Neural progenitor cell (in vitro differentiated cells): ENCODE measurements around the gene DCC. TPM values are rescaled to one million over a fixed set of nuclear protein-coding genes. Genes with fewer than 3 reads are reported as not detected.

Experiments used
- DNase-seq: peaks from one replicate; pipeline ENCODE4 v3.0.0-alpha.2; 2016; ENCODE audit warnings: low spot score
- H2AFZ ChIP-seq: fragments of 200-600 bp; sonication (generic); replicated peaks from 2 replicates; pipeline ENCODE4 v1.6.1; 2016; ENCODE audit warnings: antibody characterized with exemption
- H3F3A ChIP-seq: fragments of 200-600 bp; sonication (generic); 2 replicates; pipeline ENCODE4 v1.6.1; 2016; ENCODE audit warnings: antibody characterized with exemption, low read depth
- H3K27ac ChIP-seq: fragments of 200-600 bp; sonication (generic); 2 replicates; pipeline ENCODE4 v1.5.1; 2016; ENCODE audit warnings: mild to moderate bottlenecking
- H3K27me3 ChIP-seq: fragments of 200-600 bp; sonication (generic); 2 replicates; pipeline ENCODE4 v1.6.1; 2016; ENCODE audit warnings: mild to moderate bottlenecking, moderate library complexity
- H3K36me3 ChIP-seq: fragments of 200-600 bp; sonication (generic); 2 replicates; pipeline ENCODE4 v1.5.1; 2016
- H3K4me1 ChIP-seq: fragments of 200-600 bp; sonication (generic); 2 replicates; pipeline ENCODE4 v1.6.1; 2016; ENCODE audit warnings: mixed run types
- H3K4me2 ChIP-seq: fragments of 200-600 bp; sonication (generic); 2 replicates; pipeline ENCODE4 v1.6.1; 2016
- H3K4me3 ChIP-seq: fragments of 200-600 bp; sonication (generic); 2 replicates; pipeline ENCODE4 v1.5.1; 2016
- H3K79me2 ChIP-seq: fragments of 200-600 bp; sonication (generic); 2 replicates; pipeline ENCODE4 v1.6.1; 2016; ENCODE audit warnings: low read depth
- H3K9ac ChIP-seq: fragments of 200-600 bp; sonication (generic); 2 replicates; pipeline ENCODE4 v1.6.1; 2016
- H3K9me3 ChIP-seq: fragments of 200-600 bp; sonication (generic); 2 replicates; pipeline ENCODE4 v1.5.1; 2016; ENCODE audit warnings: low read depth
- H4K20me1 ChIP-seq: fragments of 200-600 bp; sonication (generic); 2 replicates; pipeline ENCODE4 v1.6.1; 2016; ENCODE audit warnings: low read depth
- H3K27ac Mint-ChIP-seq: 3 replicates; pipeline ENCODE4 v1.8.0; 2021; ENCODE audit warnings: mixed read lengths
- H3K27me3 Mint-ChIP-seq: 2 replicates; pipeline ENCODE4 v1.8.0; 2022; ENCODE audit warnings: low read depth, mild to moderate bottlenecking, inconsistent platforms, moderate library complexity, mixed read lengths; ENCODE audit not compliant: insufficient read depth
- H3K36me3 Mint-ChIP-seq: 3 replicates; pipeline ENCODE4 v1.8.0; 2021; ENCODE audit warnings: mixed read lengths
- H3K4me1 Mint-ChIP-seq: 3 replicates; pipeline ENCODE4 v1.8.0; 2021; ENCODE audit warnings: mixed read lengths
- H3K4me3 Mint-ChIP-seq: 3 replicates; pipeline ENCODE4 v1.8.0; 2021; ENCODE audit warnings: mild to moderate bottlenecking, moderate library complexity, mixed read lengths
- H3K9me3 Mint-ChIP-seq: 3 replicates; pipeline ENCODE4 v1.8.0; 2020; ENCODE audit warnings: mixed read lengths
- CTCF ChIP-seq: fragments of 200-600 bp; sonication (generic); IDR thresholded peaks from 2 replicates; pipeline ENCODE4 v1.5.1; 2017; ENCODE audit warnings: antibody characterized with exemption, mild to moderate bottlenecking
- EZH2 ChIP-seq: fragments of 200-600 bp; sonication (generic); IDR thresholded peaks from 2 replicates; pipeline ENCODE4 v1.6.1; 2017; ENCODE audit warnings: antibody characterized with exemption, mild to moderate bottlenecking, moderate library complexity
- EZH2phosphoT487 ChIP-seq: fragments of 200-600 bp; sonication (generic); IDR thresholded peaks from 2 replicates; pipeline ENCODE4 v1.6.1; 2017; ENCODE audit warnings: antibody characterized with exemption
- total RNA-seq: library from RNA; depleted of rRNA; stranded (reverse); fragments of >200 nt; gene quantifications from 2 replicates; pipeline ENCODE4 v1.2.3, GENCODE V29; 2015; ENCODE audit warnings: low replicate concordance

Gene DCC
- total RNA-seq, 1 donor from 2014 or later: 0.41 TPM

GRCh38 chr18:53478155-53478554, 1138.2 kb downstream of the DCC start:
- TF ChIP-seq EZH2: no peak
- no peak for TF ChIP-seq CTCF
- TF ChIP-seq EZH2phosphoT487: no peak
- peaks cover 19% of the 10 kb centered on the region for H3K36me3 Mint-ChIP-seq
- Histone ChIP-seq H3K36me3 (no peaks in the 10 kb centered on the region), H3K79me2 (no peaks in the 10 kb centered on the region), H3K4me3 (no peak overlapping the region), H3K9me3 (no peaks in the 10 kb centered on the region), H3K9ac (no peak overlapping the region), H3F3A (no peaks in the 10 kb centered on the region), H4K20me1 (no peaks in the 10 kb centered on the region), H3K27me3 (no peaks in the 10 kb centered on the region), H3K4me1 (no peaks in the 10 kb centered on the region), H3K4me2 (no peak overlapping the region), H2AFZ (no peak overlapping the region), H3K27ac (no peak overlapping the region)
- H3K9me3 Mint-ChIP-seq: peaks cover 20% of the 10 kb centered on the region
- no peaks in the 10 kb centered on the region for H3K4me1 Mint-ChIP-seq
- DNase-seq: no peak
- no peak overlapping the region for H3K27ac Mint-ChIP-seq
- no peak overlapping the region for H3K4me3 Mint-ChIP-seq
- no peaks in the 10 kb centered on the region for H3K27me3 Mint-ChIP-seq

GRCh38 chr18:53486296-53486695, 1146.3 kb downstream of the DCC start:
- H4K20me1 ChIP-seq: no peaks in the 10 kb centered on the region
- H3K79me2 ChIP-seq: no peaks in the 10 kb centered on the region
- no peak overlapping the region for H3K4me3 Mint-ChIP-seq
- no peak overlapping the region for H3K4me3 ChIP-seq
- H3K4me1 Mint-ChIP-seq: no peaks in the 10 kb centered on the region
- no peaks in the 10 kb centered on the region for H3K9me3 ChIP-seq
- H3K36me3 Mint-ChIP-seq: peaks cover 11% of the 10 kb centered on the region
- no peaks in the 10 kb centered on the region for H3K27me3 Mint-ChIP-seq
- no peak overlapping the region for H2AFZ ChIP-seq
- peaks cover 11% of the 10 kb centered on the region for H3K9me3 Mint-ChIP-seq
- DNase-seq: no peak
- H3K27ac Mint-ChIP-seq: no peak overlapping the region
- H3K27me3 ChIP-seq: no peaks in the 10 kb centered on the region
- H3K9ac ChIP-seq: no peak overlapping the region
- H3F3A ChIP-seq: no peaks in the 10 kb centered on the region
- H3K4me2 ChIP-seq: no peak overlapping the region
- H3K4me1 ChIP-seq: no peaks in the 10 kb centered on the region
- H3K27ac ChIP-seq: no peak overlapping the region
- no peaks in the 10 kb centered on the region for H3K36me3 ChIP-seq
- TF ChIP-seq EZH2: no peak
- TF ChIP-seq EZH2phosphoT487: no peak
- no peak for TF ChIP-seq CTCF

GRCh38 chr18:53489266-53489665, 1149.3 kb downstream of the DCC start:
- H3K4me2 ChIP-seq: no peak overlapping the region
- peaks cover 36% of the 10 kb centered on the region for H3K9me3 Mint-ChIP-seq
- H3K9ac ChIP-seq: no peak overlapping the region
- no peak overlapping the region for H3K4me3 Mint-ChIP-seq
- no peak overlapping the region for H2AFZ ChIP-seq
- H3K27me3 ChIP-seq: no peaks in the 10 kb centered on the region
- H3K36me3 Mint-ChIP-seq: peaks cover 26% of the 10 kb centered on the region
- no peak for TF ChIP-seq EZH2phosphoT487
- H3K4me1 ChIP-seq: no peaks in the 10 kb centered on the region
- H3K9me3 ChIP-seq: no peaks in the 10 kb centered on the region
- no peaks in the 10 kb centered on the region for H3K79me2 ChIP-seq
- DNase-seq: no peak
- no peaks in the 10 kb centered on the region for H3F3A ChIP-seq
- no peaks in the 10 kb centered on the region for H4K20me1 ChIP-seq
- no peaks in the 10 kb centered on the region for H3K27me3 Mint-ChIP-seq
- H3K27ac Mint-ChIP-seq: no peak overlapping the region
- no peak overlapping the region for H3K27ac ChIP-seq
- H3K4me3 ChIP-seq: no peak overlapping the region
- H3K4me1 Mint-ChIP-seq: no peaks in the 10 kb centered on the region
- H3K36me3 ChIP-seq: no peaks in the 10 kb centered on the region

GRCh38 chr18:53490019-53490418, 1150.0 kb downstream of the DCC start:
- Mint-ChIP-seq H3K27me3 (no peaks in the 10 kb centered on the region), H3K4me3 (no peak overlapping the region), H3K9me3 (peaks cover 39% of the 10 kb centered on the region), H3K4me1 (no peaks in the 10 kb centered on the region), H3K27ac (no peak overlapping the region), H3K36me3 (peaks cover 29% of the 10 kb centered on the region)
- Histone ChIP-seq H2AFZ (no peak overlapping the region), H3K27ac (no peak overlapping the region), H3K4me1 (no peaks in the 10 kb centered on the region), H4K20me1 (no peaks in the 10 kb centered on the region), H3K27me3 (no peaks in the 10 kb centered on the region), H3K79me2 (no peaks in the 10 kb centered on the region), H3K36me3 (no peaks in the 10 kb centered on the region), H3K4me2 (no peak overlapping the region), H3F3A (no peaks in the 10 kb centered on the region), H3K4me3 (no peak overlapping the region), H3K9me3 (no peaks in the 10 kb centered on the region), H3K9ac (no peak overlapping the region)
- no peak for DNase-seq
- TF ChIP-seq EZH2 (no peak), CTCF (no peak), EZH2phosphoT487 (no peak)
